ENCODE measurements around the gene MXRA7.
"Not testable (repeated sequence)": the region's sequence is repeated elsewhere in the genome, so short reads cannot be mapped to it uniquely, and the experiment has no call there.

MXRA7 gene, protein sequence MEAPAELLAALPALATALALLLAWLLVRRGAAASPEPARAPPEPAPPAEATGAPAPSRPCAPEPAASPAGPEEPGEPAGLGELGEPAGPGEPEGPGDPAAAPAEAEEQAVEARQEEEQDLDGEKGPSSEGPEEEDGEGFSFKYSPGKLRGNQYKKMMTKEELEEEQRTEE

DNA sequence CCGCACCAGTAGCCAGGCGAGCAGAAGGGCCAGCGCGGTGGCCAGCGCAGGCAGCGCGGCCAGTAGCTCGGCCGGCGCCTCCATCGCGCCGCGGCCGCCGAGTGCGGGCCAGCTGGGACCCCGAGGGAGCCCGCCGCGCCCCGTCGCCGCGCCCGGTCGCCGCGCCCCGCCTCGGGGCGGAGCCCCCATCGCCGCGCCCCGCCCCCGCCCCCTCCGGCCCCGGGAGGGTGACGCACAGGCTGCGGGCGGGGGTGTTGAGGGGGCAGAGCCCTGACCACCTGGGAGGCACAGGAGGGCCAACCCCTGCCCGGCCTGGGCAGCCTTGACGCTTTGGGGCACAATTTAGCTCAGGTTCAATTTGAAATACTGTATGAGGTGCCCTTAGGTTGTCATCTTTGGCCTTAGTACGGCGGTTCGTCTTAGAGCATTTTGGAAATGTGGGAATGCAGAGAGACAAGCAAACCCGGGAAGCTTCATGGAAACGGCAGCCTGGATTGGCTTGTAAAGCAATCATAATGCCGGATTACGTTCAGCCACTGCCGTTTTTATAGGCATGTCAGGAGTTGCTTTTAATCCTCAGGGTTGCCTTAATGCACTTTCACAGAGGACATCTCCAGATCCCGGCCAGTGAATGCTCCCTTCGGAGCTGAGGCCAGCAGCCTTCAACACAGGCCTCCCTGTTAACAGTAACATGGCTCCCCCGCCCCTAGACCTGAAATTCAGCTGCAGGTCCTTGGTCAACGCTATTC lies at the start of gene MXRA7:
TSS of gene MXRA7 (minus strand) at position 103 of the 749 bp plus-strand sequence. CDS start at position 84, 19 bp downstream.
- no peak for DNase-seq

DNA sequence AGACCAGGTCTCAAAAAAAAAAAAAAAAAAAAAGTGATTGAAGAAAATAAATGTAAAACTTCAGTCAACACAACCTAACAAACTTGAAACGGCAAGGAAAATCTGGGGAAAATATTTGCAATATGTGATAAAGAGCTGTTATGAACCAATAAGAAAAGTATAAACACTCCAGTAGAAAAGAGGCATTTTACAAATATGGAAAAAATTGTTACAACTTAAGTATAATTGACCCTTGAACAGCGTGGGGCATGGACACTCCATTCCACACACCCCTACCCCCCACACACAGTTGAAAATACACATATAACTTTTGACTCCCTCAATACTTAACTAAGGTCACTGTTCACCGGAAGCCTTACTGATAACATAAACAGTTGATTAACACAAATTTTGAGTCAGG lies 47.8 kb upstream of the MXRA7 start:
- DNase-seq = no peak

DNA sequence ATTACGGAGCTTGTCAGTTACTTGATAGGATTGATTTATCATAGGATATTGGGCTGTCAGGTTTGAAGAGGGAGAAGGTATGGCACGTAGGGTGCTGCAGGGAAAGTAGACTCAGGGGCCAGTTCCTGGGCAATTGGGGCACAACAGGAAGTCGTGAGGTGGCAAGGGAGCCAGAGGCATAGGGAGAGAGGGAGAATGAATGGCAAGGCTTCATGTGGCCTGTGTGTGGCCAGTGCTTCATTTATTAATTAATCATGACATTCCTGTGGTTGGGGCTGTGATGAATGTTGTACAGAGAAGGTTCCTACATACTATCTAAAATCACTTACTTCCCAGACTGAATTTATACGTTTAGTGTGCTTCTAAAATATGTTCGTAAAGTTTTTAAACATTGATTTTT lies 46.5 kb upstream of the MXRA7 start:
- DNase-seq = no peak

DNA sequence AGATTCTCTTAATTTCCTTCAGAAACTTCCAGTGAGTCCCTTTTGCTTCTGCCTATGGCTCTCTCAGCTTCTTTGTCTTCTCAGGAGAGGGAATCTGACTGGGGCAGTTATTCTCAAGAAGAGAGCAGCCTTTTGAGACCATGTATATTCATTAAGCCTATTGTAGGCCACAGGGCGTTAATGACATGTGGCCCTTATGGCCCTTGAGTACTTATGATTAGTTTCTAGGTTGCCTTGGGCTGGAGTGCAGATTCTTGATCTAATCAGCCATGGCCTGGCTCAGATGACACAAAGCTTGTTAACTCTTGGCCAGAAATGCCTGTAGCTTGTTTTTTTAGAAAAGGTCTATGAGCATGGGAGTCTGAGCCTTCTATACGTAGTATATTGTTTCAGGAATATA lies 44.5 kb upstream of the MXRA7 start:
- DNase-seq = no peak

DNA sequence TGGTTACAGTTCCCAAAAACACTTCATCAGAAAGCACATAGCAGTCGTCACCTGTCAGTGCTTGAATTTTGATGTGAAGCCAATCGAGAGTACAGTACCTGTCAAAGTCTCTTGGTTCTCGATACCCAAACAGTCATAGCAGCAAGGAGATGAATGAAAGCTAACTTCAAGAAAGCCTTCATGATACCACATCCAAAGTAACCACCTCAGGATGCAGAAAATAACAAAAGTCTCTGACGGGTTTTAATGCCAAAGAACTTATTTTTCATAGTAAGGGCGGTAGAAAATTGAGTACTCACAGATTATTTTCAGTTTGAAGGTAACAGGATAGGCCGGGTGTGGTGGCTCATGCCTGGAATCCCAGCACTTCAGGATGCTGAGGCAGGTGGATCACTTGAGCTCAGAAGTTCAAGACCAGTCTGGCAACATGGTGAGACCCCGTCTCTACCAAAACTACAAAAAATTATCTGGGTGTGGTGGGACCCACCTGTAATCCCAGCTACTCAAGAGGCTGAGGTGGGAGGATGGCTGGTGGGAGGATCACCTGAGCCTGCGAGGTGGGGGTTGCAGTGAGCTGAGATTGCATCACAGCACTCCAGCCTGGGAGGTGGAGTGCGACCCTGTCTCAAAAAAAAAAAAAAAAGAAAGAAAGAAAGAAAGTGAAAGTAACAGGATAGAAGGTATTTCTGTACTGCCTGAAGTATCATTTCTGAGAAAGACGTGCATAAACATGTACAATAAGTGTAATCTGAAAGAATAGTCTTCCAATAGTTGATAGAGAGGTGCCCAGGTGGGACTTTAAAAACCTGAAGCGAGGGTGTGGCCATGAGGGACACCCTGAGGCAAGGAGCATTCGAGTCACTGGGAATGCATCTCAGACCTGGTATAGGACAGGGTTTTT lies 42.5 kb upstream of the MXRA7 start:
- DNase-seq = no peak

DNA sequence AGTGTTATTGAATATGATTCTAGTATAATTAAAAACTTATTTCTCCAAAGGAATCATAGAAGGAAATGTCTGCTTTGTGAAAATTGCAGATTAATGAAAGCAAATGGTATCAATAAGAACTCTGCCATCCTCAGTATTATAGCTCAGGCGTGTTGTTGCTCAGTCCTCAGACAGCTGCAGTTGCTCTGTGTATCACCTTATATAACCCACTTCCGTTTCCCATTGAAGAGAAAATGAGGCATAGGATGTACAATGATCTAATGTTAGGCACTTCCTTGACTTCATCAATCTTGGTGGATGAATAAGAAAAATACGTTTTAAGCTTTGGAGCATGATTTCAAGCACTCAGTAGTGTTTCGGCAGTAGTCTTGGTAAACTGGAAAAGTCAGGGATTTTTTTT lies 41.2 kb upstream of the MXRA7 start:
- no peak for DNase-seq

DNA sequence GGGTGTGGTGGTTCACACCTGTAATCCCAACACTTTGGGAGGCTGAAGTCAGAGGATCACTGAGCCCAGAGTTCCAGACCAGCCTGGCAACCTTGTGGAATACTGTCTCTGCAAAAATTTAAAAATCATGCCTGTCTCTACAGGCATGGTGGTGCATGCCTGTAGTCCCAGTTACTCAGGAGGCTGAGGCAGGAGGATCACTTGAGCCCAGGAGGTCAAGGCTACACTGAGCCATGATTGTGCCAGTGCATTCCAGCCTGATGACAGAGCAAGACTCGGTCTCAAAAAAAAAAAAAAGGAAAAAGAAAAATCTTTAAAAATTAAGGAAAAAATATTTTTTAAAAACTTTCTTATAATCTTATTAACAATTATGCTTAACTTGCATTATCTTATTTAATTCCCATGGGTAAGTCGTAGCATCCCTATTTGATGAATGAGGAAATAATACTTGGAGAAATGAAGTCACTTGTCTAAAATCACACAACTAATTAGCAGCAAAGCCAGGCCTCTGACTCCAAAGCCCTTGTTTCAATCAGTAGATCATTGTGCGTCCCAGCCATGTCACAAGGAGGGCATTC lies 40.7 kb upstream of the MXRA7 start:
- DNase-seq = no peak

DNA sequence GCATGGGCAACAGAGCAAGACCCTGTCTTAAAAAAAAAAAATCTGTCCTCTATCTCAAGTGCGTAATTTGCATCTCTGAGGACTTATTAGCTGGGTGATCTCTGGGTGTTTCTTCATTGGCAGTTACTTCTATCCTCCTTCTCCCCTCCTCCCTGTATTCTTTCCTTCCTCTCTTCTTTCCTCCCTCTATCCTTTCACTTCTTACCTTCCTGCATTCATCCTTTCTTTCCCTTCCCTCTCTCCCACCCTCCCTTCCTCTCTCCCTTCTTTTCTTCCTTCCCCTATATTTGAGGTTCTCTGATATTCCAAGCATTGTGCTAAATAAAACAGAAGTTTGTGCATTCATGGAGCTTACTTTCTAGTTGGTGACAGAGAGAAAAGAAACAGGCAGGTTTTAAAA lies 37.9 kb upstream of the MXRA7 start:
- no peak for DNase-seq

DNA sequence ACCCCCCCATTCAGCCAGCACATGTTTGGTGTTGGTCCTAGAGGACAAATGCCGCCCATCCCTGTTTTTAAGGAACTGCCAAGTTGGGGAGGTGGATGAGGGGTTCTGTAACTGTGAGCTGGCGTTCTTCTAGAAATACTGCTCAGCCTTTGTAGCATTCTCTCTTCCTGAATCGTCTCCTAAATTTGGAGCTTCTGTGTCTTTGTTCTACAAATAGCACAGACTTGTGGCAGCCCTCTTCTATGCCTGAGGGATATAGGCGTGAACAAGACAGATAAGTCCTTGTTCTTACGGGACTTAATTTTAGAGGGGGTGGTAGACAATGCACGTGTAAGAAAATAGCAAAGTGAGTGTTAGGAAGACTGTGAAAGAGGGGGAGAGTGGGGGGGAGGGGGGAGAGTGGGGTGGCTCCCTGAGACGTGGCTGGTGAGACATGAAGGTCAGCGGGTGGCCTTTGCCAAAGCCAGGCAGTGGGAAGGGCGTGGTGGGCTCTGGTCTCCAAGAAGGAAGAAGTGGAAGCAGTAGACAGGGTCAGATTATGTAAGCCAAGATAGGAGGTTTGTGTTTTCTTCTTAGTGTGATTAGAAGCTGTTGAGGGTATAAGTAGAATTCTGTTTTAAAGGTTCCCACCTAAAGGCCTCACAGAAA lies 37.1 kb upstream of the MXRA7 start:
- no peak for DNase-seq

DNA sequence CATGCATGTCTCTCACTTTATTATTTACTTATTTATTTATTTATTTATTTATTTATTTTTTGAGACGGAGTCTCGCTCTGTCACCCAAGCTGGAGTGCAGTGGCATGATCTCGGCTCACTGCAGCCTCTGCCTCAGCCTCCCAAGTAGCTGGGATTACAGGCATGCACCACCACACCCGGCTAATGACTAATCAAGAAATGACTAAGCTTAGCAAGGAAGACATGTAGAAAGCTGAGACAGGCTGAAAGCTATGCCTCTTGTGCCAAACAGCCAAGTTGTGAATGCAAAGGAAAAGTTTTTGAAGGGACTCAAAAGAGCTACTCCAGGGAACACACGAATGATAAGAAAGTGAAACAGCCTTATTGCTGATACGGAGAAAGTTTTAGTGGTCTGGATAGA lies 35.0 kb upstream of the MXRA7 start:
- DNase-seq = not testable (repeated sequence)

DNA sequence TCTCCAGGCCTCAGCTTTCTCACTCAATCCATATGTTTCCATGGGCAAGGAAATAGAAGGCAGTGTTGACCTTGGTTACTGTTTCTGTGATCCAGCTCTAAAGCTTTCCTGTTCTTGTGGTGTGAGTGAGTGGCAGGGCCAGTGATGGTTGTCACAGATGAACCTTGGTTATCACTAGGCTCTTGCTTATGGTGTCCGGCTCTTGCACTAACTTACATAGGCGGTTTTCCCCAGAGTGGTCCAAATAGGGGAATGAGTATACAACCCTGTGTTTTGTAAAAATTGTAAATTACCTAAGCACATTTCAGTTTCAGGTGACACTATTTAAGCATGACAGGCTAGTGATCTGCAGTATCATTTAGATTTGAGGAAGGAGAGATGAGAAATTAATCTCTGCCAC lies 34.0 kb upstream of the MXRA7 start:
- DNase-seq = no peak

DNA sequence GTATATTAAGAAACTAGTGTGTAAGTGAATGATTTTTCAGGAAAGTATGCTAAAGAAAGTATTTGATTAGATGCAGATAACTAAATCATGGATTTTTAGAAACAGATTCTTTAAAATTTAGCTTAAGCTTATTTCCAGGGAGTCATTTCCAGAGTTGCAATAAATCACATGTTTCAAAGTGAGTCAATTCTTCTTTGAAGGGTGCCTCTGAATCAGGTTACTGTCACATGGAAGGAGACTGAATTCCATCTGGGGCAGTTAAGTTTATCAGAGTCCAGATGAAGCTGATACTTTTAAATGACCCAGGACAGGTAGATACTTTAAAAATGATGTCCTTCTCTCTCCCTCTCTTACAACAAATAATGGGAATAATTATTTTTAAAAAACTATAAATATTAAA lies 32.2 kb upstream of the MXRA7 start:
- no peak for DNase-seq

DNA sequence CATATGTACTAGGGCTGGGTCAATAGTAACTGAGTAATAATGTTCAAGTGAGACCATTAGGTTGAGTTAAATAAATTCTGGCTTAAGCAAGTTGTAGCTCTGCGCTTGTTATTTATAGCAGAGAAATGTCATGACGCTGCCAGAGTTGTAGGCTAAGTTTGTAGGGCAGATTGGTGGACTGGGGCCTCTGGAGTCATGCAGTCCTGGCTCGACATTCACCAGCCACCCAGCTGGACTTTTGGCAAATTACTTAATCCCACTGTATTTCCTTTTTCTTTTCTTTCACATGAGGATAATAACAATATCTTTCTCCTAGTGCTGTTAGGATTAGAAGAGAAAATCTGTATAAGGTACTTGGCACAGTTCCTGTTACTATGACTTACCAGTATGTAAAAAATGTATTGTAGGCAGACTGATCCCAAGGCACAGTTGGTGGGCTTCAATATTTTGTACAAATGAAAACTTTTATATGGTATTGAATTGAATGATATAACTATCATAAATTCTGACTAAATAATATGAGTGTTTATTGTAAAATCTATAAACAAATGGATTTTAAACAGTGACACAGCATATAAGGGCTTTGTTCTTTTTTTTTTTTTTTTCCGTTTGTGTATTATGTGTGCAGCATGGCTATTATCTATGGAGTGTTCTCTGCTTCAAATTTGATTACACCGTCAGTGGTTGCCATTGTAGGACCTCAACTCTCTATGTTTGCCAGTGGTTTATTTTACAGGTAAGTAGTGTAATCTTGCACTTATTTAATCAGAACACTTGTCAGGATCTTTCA lies 29.8 kb upstream of the MXRA7 start:
- DNase-seq = no peak

DNA sequence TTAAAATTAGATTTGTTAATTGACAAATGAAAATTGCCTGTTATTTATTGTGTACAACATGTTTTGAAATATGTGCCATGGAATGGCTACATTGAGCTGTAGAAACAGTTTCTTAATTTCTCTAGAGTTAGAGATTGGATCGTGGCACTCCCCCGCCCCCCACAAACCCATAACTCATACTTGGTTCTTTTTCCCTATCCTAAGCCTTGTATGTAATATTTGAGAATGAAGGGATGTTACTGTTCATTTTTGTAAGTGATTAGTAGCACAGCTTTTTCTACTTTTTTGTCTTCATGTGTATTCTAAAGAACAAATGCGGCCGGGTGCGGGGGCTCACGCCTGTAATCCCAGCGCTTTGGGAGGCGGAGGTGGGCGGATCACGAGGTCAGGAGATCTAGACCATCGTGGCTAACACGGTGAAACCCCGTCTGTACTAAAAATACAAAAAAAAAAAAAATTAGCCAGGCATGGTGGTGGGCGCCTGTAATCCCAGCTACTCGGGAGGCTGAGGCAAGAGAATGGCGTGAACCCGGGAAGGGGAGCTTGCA lies 28.9 kb upstream of the MXRA7 start:
- not testable (repeated sequence) for DNase-seq

DNA sequence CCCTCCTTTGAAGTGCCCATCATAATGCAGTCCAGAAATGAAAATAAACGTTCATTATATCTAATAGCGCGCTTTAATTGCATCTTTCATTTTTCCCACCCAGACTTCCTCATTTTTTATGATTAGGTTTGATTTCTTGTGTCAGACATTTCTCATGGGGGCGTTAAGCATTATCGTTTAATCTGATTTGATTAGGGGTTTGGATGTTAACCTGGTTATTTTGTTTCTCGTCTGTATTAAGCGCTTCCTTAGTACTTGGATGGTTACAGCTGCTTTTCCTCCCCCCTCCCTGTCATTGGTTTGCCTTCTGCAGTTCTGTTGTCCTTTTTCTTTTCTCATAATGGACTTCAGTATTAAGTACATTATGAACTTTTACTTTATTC lies 27.7 kb upstream of the MXRA7 start:
- DNase-seq = no peak

DNA sequence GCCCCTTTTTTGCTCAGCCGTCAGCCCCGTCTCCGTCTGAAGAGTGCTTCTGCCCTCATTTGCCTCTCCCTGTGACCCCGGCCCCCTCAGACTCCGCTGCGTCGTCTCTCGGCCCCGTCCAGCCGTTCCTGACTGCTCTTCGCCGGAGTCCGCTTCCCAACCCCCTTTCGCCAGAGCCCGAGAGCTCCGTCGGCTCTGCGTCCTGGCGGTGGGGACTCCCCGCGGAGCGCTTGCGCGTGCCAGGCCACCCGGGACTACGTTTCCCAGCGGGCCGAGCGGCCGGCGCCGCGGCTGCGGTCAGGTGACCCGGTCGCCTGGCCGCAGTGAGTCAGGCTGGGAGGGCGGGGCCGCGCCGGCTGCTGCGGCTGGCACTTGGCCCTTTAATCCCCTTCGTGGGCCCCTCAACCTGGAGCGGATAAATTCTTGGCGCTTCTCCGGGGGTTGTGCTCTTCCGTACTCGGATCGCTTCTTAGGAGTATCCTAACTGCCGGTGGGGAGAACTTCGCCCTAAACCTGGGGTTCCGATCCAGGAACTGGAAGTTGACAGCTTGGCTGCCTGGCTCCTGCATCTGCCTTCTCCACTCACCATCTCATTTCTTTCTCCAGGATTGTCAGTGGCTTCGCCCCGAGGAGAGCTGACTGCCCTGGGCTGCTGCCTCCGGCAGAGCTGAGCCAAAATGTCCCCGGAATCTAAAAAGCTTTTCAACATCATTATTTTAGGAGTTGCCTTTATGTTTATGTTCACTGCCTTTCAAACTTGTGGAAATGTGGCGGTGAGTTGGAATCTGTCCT lies 27.1 kb upstream of the MXRA7 start, which contains the start of gene MFSD11:
TSS of gene MFSD11 (plus strand) at position 444 of the 792 bp plus-strand sequence. CDS start at position 678, 234 bp downstream.
- DNase-seq = no peak

DNA sequence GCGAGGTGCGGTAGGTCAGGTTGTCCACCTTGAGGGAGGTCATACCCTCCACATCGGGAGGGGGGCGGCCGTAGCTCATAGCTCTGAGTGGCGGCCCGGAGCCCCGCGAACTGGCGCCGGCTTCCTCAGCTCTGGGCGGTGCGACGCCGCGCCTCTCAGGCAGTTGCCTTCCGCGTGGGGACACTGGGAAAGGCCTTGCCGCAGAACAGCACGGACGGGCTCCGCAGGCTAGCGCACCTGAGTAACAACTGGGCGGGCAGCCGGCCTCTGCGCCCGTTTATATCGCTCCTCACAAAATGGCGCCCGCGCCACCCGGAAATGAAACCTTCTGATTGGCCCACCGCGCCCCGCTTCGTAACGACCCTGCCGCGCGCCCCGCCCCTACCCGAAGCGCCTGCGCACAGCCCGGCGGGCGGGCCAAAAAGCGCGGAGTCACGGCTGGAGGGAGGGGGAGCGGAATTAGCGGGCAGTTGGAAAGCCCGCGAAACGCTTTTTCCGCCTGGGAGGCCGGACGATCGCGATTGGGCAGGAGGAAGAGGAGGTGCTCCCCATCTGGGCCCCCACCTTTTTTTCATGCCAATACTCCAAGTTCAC lies 26.4 kb upstream of the MXRA7 start, which contains the start of gene SRSF2:
TSS of gene SRSF2 (minus strand) at position 250 of the 594 bp plus-strand sequence. CDS start at position 79, 171 bp downstream.
- peak; percentile 88 for DNase-seq

DNA sequence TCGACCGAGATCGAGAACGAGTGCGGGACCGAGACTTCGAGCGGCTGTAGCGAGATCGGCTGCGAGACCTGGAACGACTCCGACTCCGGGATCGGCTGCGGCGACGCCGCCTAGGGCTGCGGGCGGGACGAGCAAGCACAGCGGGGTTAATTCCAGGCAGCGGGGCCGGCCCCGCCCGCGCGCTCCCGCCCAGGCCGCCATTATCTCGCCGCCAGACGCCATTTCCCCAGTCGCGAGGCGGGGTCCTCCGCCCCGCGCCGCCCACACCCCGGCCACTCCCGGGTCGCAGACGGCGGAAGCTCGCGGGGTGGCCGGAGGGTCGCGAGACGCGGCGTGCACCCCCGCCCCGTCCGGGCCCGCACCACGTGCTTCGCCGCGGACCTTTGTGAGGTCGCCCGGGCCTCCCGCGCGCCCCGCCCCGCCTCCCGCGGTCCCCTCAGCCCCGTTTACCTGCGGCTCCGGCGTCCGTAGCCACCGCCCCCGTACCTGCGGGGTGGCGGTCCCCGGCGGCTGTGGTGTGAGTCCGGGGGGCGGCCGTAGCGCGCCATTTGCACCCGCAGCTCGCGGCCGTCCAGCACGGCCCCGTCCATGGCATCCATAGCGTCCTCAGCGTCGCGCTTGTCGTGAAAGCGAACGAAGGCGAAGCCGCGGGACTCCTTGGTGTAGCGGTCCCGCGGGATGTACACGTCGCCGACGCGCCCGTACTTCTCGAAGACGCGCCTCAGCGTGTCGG lies 25.8 kb upstream of the MXRA7 start:
- DNase-seq = no peak

DNA sequence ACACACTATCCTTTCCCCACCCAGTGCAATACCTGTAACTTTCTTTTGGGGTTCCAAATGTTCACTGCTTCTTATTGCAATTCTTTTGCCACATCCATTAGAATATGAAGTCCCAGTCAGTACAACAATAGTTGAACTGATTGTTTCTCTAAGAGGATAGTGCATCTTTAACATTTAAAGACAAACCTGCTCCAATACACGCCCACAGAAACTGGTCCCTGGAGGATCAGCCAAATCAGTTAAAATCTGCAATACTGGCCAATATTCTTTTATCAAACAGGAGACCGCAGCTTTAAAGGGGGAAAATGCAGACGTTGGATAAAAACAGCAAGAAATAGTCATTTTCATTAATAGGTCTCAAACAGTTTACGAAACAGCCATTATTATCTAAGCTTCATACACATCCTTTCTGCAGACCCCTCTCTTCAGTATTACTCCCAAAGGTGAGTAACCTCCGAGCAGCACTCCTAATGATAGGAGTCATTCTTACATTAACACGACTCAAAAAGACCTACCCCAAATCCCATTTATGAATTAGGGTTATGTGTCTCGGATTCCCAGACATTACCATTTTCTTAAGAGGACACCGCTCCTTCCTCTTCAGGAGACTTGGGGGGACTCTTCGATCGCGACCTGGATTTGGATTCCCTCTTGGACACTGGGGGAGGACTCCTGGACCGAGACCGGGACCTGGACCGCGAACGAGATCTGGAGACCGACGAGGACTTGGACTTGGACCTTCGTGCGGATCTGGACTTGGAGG lies 25.0 kb upstream of the MXRA7 start:
- no peak for DNase-seq
